Measurements from ENCODE around the gene MYL6B. TPM values are rescaled to one million over a fixed set of nuclear protein-coding genes. Genes with fewer than 3 reads are reported as not detected.
A peak's percentile ranks its signal among the peaks of the same experiment; 100 is the strongest.

Gene MYL6B
- total RNA-seq, 1 experiment from 2014 or later = 66.5 TPM

DNA sequence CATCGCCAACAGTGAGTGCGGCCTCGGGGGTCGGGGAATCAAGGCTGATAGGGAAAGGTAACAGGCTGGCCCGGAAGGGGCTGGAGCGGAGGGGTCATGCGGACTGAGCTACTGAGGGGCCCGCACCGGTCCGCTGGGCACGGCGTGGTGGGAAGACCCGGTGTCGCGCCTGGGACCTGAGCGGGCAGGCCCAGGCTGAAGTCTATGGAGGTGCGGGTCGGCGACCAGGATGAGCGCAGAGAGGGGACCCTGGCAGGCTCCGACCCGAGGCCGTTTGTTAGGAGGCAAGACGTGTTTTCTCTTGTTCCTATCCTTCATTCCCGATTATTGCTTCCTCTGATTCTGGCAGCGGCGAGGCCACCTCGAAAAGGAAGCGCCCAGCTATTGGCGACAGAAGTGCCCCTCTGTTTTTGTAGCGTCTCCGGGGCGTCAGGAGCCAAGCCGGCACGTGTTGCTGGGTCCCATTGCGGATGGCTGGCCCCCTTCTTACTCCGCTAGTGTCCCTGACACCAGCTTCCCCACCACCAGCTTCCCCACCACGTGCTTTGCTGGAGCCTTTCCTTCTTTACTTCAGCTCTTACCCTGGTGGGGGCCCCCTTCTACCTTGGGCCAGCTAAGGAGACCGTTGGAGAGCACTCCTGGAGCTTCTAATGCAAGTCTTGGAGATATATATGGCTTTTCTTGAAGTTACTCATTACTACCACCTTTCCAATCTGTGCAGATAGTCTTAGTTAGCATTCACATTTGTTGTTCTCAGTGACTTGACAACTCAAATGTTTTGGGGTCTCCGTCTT is 47.4 kb upstream of the MYL6B start:
- peak overlapping the region; percentile 72 to 93 for H3K4me3 ChIP-seq (ENCODE audit: low read depth in 2 of 2, low read length in 2 of 2)
- H3K4me1 ChIP-seq (ENCODE audit: control insufficient read depth, insufficient read depth, low read length) = peaks cover 20% of the 10 kb centered on the region
- intact Hi-C loops (cut with micrococcal nuclease; ENCODE audit: unreplicated experiment) (no loop called here), in situ Hi-C loops (cut with HindIII; ENCODE audit: low pct_unique_long_range_greater_than_20kb, low sequenced_read_pairs) (no loop called here)
- ATAC-seq (peak; percentile 42), DNase-seq (ENCODE audit: low read depth, low spot score) (no peak)
- no peak for TF ChIP-seq POLR2AphosphoS5 (IDR thresholded peaks at IDR 0.05; ENCODE audit: low read depth, low read length)
- 0 out of 2 replicates have a peak, but pooled peaks have one; percentile 72 for TF ChIP-seq SIN3A (IDR thresholded peaks at IDR 0.05; ENCODE audit: borderline replicate concordance, insufficient read depth, low read depth, low read length)
- H3K9me3 ChIP-seq (ENCODE audit: control insufficient read depth, insufficient read depth, low read depth, low read length) = no peaks in the 10 kb centered on the region
- H3K27me3 ChIP-seq (ENCODE audit: control insufficient read depth, insufficient read depth, low read length) = no peaks in the 10 kb centered on the region; the same call in 1 of the 2 replicates
- peaks cover 28% of the 10 kb centered on the region for H3K36me3 ChIP-seq (ENCODE audit: control insufficient read depth, insufficient read depth, low read length)
- BruUV-seq (replicated peaks) = no TSS peak
- ChIA-PET POLR2A (interaction anchor here (0.6 to 1.0 kb wide), 2 partner anchors 98 to 231 kb away, joined by 4 to 10 read pairs; no protein-coding TSS in a partner anchor), CTCF (interaction anchor here (1.0 kb wide), 1 partner anchor 28 kb away, joined by 3 read pairs; no protein-coding TSS in a partner anchor)
- H3K27ac ChIP-seq (ENCODE audit: low read length) = peak overlapping the region; percentile 93

DNA sequence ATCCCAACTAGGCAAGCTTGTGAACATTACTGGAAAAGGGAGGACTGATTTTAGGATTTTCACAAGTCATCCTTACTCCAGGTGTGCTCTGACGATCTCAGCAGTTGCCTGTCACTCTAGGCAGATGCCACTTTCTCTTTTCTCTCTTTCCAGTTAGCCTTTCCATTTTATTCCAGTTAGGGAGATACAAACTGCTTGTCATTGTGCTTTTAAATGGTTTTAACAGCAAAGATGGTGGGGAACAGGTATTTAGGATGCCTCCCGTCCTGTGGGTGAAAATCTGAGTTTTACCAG is 46.8 kb upstream of the MYL6B start:
- intact Hi-C loops (cut with micrococcal nuclease; ENCODE audit: unreplicated experiment) = no loop called here

More for the DNA sequence above, 46.8 kb upstream of the MYL6B start:
- Histone ChIP-seq H3K27ac (ENCODE audit: low read length) (peak overlapping the region; percentile 93), H3K27me3 (ENCODE audit: control insufficient read depth, insufficient read depth, low read length) (no peaks in the 10 kb centered on the region; the same call in 1 of the 2 replicates), H3K4me3 (ENCODE audit: low read depth in 2 of 2, low read length in 2 of 2) (peak overlapping the region; percentile 72 to 93), H3K4me1 (ENCODE audit: control insufficient read depth, insufficient read depth, low read length) (peaks cover 20% of the 10 kb centered on the region), H3K9me3 (ENCODE audit: control insufficient read depth, insufficient read depth, low read depth, low read length) (no peaks in the 10 kb centered on the region), H3K36me3 (ENCODE audit: control insufficient read depth, insufficient read depth, low read length) (peaks cover 32% of the 10 kb centered on the region)
- POLR2A ChIA-PET = no interaction called here
- BruUV-seq (replicated peaks) = no TSS peak
- ATAC-seq (no peak), DNase-seq (ENCODE audit: low read depth, low spot score) (no peak)
- in situ Hi-C loops (cut with HindIII; ENCODE audit: low pct_unique_long_range_greater_than_20kb, low sequenced_read_pairs) = no loop called here
- CTCF ChIA-PET = no interaction called here
- TF ChIP-seq, protein P1, sequence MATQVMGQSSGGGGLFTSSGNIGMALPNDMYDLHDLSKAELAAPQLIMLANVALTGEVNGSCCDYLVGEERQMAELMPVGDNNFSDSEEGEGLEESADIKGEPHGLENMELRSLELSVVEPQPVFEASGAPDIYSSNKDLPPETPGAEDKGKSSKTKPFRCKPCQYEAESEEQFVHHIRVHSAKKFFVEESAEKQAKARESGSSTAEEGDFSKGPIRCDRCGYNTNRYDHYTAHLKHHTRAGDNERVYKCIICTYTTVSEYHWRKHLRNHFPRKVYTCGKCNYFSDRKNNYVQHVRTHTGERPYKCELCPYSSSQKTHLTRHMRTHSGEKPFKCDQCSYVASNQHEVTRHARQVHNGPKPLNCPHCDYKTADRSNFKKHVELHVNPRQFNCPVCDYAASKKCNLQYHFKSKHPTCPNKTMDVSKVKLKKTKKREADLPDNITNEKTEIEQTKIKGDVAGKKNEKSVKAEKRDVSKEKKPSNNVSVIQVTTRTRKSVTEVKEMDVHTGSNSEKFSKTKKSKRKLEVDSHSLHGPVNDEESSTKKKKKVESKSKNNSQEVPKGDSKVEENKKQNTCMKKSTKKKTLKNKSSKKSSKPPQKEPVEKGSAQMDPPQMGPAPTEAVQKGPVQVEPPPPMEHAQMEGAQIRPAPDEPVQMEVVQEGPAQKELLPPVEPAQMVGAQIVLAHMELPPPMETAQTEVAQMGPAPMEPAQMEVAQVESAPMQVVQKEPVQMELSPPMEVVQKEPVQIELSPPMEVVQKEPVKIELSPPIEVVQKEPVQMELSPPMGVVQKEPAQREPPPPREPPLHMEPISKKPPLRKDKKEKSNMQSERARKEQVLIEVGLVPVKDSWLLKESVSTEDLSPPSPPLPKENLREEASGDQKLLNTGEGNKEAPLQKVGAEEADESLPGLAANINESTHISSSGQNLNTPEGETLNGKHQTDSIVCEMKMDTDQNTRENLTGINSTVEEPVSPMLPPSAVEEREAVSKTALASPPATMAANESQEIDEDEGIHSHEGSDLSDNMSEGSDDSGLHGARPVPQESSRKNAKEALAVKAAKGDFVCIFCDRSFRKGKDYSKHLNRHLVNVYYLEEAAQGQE (IDR thresholded peaks at IDR 0.05; ENCODE audit: insufficient read depth in 1 of 2, low read depth in 2 of 2, low read length in 1 of 2) = no peak
- TF ChIP-seq POLR2AphosphoS5 (IDR thresholded peaks at IDR 0.05; ENCODE audit: low read depth, low read length) = no peak
- no peak for TF ChIP-seq CTCF (IDR thresholded peaks at IDR 0.05)
- no peak for TF ChIP-seq TCF7L2 (IDR thresholded peaks at IDR 0.05; ENCODE audit: low read depth, low read length)
- TF ChIP-seq SIN3A (IDR thresholded peaks at IDR 0.05; ENCODE audit: borderline replicate concordance, insufficient read depth, low read depth, low read length) = no peak

Measured in Panc1 (cell line).